Pancreas (tissue), 10 donors: Measurements from ENCODE around the gene DYNC1LI1. TPM values are rescaled to one million over a fixed set of nuclear protein-coding genes. Genes with fewer than 3 reads are reported as not detected.

Experiments
- ATAC-seq, 4 donors: fragments of 200-7000 bp; cut with Tn5 transposase; one replicate each; pipeline versions ENCODE4 v1.8.0 to v1.9.1; 2020; ENCODE audit warnings: mild to moderate bottlenecking in 4 of 4, moderate library complexity in 4 of 4
- DNase-seq, 6 donors: peaks; one replicate each; pipeline ENCODE4 v3.0.0-alpha.2; 2020
- FAIRE-seq: peaks from 2 replicates; lab custom pipeline; 2012; peaks lifted over from hg19 to GRCh38; lab: Jason Lieb, UNC
- H3K27ac ChIP-seq, 4 donors: fragments of 200-600 bp; sonication (generic); 1 replicate in 3 of 4; 2 replicates in 1 of 4; pipeline versions ENCODE4 v1.5.0 to v1.8.0; 2020
- H3K27me3 ChIP-seq, 4 donors: fragments of 200-600 bp; one replicate each; pipeline ENCODE4 v1.8.0; 2021
- H3K36me3 ChIP-seq, 3 donors: fragments of 200-600 bp; sonication (generic) in 1 of 3; one replicate each; pipeline versions ENCODE4 v1.5.0 to v1.8.0; 2020 to 2021
- H3K4me1 ChIP-seq, 3 donors: fragments of 200-600 bp; one replicate each; pipeline ENCODE4 v1.8.0; 2021
- H3K4me3 ChIP-seq, 4 donors: fragments of 200-600 bp; sonication (generic) in 2 of 4; one replicate each; pipeline versions ENCODE4 v1.5.0 to v1.8.0; 2020 to 2021
- H3K9me3 ChIP-seq, 4 donors: fragments of 200-600 bp; one replicate each; pipeline ENCODE4 v1.8.0; 2021
- CTCF ChIP-seq, 4 donors: fragments of 200-600 bp; sonication (generic) in 3 of 4; IDR thresholded peaks; one replicate each; pipeline versions ENCODE4 v1.5.0 to v1.8.0; 2021; ENCODE audit warnings: antibody characterized with exemption in 4 of 4
- WGBS, 2 donors: extraction: QIAGEN DNeasy Blood & Tissue Kit; methylation state at CpG; one replicate each; pipeline ENCODE4 v1.1.7; 2013; 5-methylcytosine and 5-hydroxymethylcytosine counted together
- intact Hi-C, 3 donors: fragments of 100-400 bp; cut with DNase I; formaldehyde crosslinking; loops; one replicate each; pipeline versions ENCODE4 v1.11.1 to v1.14.2; 2022
- polyA plus RNA-seq, 2 donors: library from polyadenylated mRNA; stranded (reverse); fragments of 200-250 nt; gene quantifications; one replicate each; pipeline ENCODE4 v1.2.3, GENCODE V29; 2013
- total RNA-seq, 6 donors: library from RNA; stranded (reverse); fragmentation: NEBNext Ultra II Directional in 4 of 6; extraction: Animal tissue kit (Norgen Biotek cat#: 25700) in 4 of 6; gene quantifications; one replicate each; pipeline versions ENCODE4 v1.2.1 to v1.2.4, GENCODE V29; 2021 to 2023
- donor health status: healthy with polysubstance abuse.
- donor health status: DM: no; HTN: no; CAD: no; lungs with moderate emphysema.
- donor health status: DM: no; HTN: no; CAD: no.
- donor health status: control.
- donor health status: control.
- donor health status: Bipolar disorder and iron deficiency.
- donor health status: DM: yes; HTN: yes; CAD: no.
- donor health status: DM: no; HTN: no; CAD: no.
- donor health status: DM: no; HTN: no; CAD: no.
- donor health status: DM: yes; HTN: yes; CAD: no.

DYNC1LI1 gene
- total and polyA plus RNA-seq, 8 donors: 6.3 to 15.1 (median 10.5) TPM

GRCh38 chr3:32493437-32494414 is 76.9 kb downstream of the DYNC1LI1 start:
- TF ChIP-seq CTCF (IDR thresholded peaks at IDR 0.05): no peak
- peak overlapping the region in 2 of 4 donors; percentile 40 to 46 for H3K27ac ChIP-seq
- H3K4me1 ChIP-seq: peaks cover 0 to 19% (median 6%) of the 10 kb centered on the region in 3 donors
- no peak overlapping the region for H3K4me3 ChIP-seq
- peak in 2 of 4 donors; percentile 51 to 76 for ATAC-seq
- H3K27me3 ChIP-seq: no peaks in the 10 kb centered on the region
- no peak for FAIRE-seq
- no peaks in the 10 kb centered on the region for H3K36me3 ChIP-seq
- DNase-seq: no peak
- intact Hi-C loops: no loop called here
- no peaks in the 10 kb centered on the region for H3K9me3 ChIP-seq
- WGBS, 2 donors: 76% methylated on average over 3 of the region's 3 CpGs

GRCh38 chr3:32492684-32493436 is 77.8 kb downstream of the DYNC1LI1 start:
- intact Hi-C loops: no loop called here
- H3K27me3 ChIP-seq: no peaks in the 10 kb centered on the region
- no peak for ATAC-seq
- no peak overlapping the region for H3K27ac ChIP-seq
- no peak for TF ChIP-seq CTCF (IDR thresholded peaks at IDR 0.05)
- no peak for DNase-seq
- FAIRE-seq: no peak
- peaks cover 0 to 19% (median 6%) of the 10 kb centered on the region in 3 donors for H3K4me1 ChIP-seq
- H3K9me3 ChIP-seq: no peaks in the 10 kb centered on the region
- H3K4me3 ChIP-seq: no peak overlapping the region
- no peaks in the 10 kb centered on the region for H3K36me3 ChIP-seq
- 92% methylated on average over 3 of the region's 3 CpGs for WGBS, 2 donors

- no peak for ATAC-seq
- TF ChIP-seq CTCF (IDR thresholded peaks at IDR 0.05): no peak
- WGBS, 2 donors: 94 to 95% methylated on average over 3 of the region's 3 CpGs
- FAIRE-seq: no peak
- no peak overlapping the region for H3K27ac ChIP-seq
- H3K4me1 ChIP-seq: peaks cover 0 to 6% (median 3%) of the 10 kb centered on the region in 3 donors
- DNase-seq: no peak
- no peaks in the 10 kb centered on the region for H3K36me3 ChIP-seq
- no peaks in the 10 kb centered on the region for H3K9me3 ChIP-seq
- no peaks in the 10 kb centered on the region for H3K27me3 ChIP-seq
- no peak overlapping the region for H3K4me3 ChIP-seq
- intact Hi-C loops: no loop called here
These were observed 82.1 kb downstream of the DYNC1LI1 start for GRCh38 chr3:32488474-32489008.

GRCh38 chr3:32487781-32488473 is 82.7 kb downstream of the DYNC1LI1 start:
- no peak overlapping the region for H3K27ac ChIP-seq
- DNase-seq (no peak), FAIRE-seq (no peak), ATAC-seq (no peak)
- WGBS, 2 donors: 90 to 95% methylated on average over 3 of the region's 3 CpGs
- no peak overlapping the region for H3K4me3 ChIP-seq
- peaks cover 0 to 6% (median 0%) of the 10 kb centered on the region in 3 donors for H3K4me1 ChIP-seq
- no peaks in the 10 kb centered on the region for H3K9me3 ChIP-seq
- intact Hi-C loops: no loop called here
- H3K27me3 ChIP-seq: no peaks in the 10 kb centered on the region
- no peaks in the 10 kb centered on the region for H3K36me3 ChIP-seq
- TF ChIP-seq CTCF (IDR thresholded peaks at IDR 0.05): no peak
